HG03558 (cell line): ENCODE results near the gene NSD2.

Experiments used
- ATAC-seq: cut with Tn5 transposase; IDR thresholded peaks from one replicate; pipeline ENCODE4 v1.9.1; 2021; ENCODE audit warnings: moderate number of reproducible peaks; ENCODE audit not compliant: unreplicated experiment; ENCODE audit errors: extremely low read depth

The NSD2 gene

GRCh38 chr4:1862961-1863296 lies 8.3 kb upstream of the NSD2 start:
- ATAC-seq = no peak

GRCh38 chr4:1863297-1864033 lies 7.7 kb upstream of the NSD2 start:
- ATAC-seq = no peak

GRCh38 chr4:1864076-1865008 lies 6.9 kb upstream of the NSD2 start:
- ATAC-seq = no peak

GRCh38 chr4:1866189-1866661 lies 5.0 kb upstream of the NSD2 start:
- no peak for ATAC-seq

GRCh38 chr4:1868293-1868692 lies 2.9 kb upstream of the NSD2 start:
- no peak for ATAC-seq

- no peak for ATAC-seq
Observed at GRCh38 chr4:1868912-1869311, 2.3 kb upstream of the NSD2 start.

- no peak for ATAC-seq
Observed at GRCh38 chr4:1869530-1870327, 1.5 kb upstream of the NSD2 start.

GRCh38 chr4:1870328-1870577 lies 940 bp upstream of the NSD2 start:
- ATAC-seq = peak; percentile 19

GRCh38 chr4:1871471-1872021 lies 353 bp downstream of the NSD2 start:
- ATAC-seq = peak; percentile 1

- ATAC-seq = no peak
Observed at GRCh38 chr4:1872870-1873269, 1.7 kb downstream of the NSD2 start.

- no peak for ATAC-seq
Observed at GRCh38 chr4:1873291-1873690, 2.1 kb downstream of the NSD2 start.

- ATAC-seq = no peak
Observed at GRCh38 chr4:1873776-1874175, 2.6 kb downstream of the NSD2 start.

- ATAC-seq = no peak
Observed at GRCh38 chr4:1874201-1874600, 3.0 kb downstream of the NSD2 start.

- ATAC-seq = no peak
Observed at GRCh38 chr4:1879485-1879884, 8.3 kb downstream of the NSD2 start.

GRCh38 chr4:1880332-1880731 lies 9.1 kb downstream of the NSD2 start:
- ATAC-seq = no peak

- no peak for ATAC-seq
Observed at GRCh38 chr4:1882850-1883271, 11.7 kb downstream of the NSD2 start.

GRCh38 chr4:1883583-1883982 lies 12.4 kb downstream of the NSD2 start:
- ATAC-seq = no peak

GRCh38 chr4:1885414-1885813 lies 14.2 kb downstream of the NSD2 start:
- no peak for ATAC-seq

GRCh38 chr4:1887052-1887451 lies 15.9 kb downstream of the NSD2 start:
- no peak for ATAC-seq

- ATAC-seq = no peak
Observed at GRCh38 chr4:1890979-1891570, 19.9 kb downstream of the NSD2 start.
